ENCODE results near the gene PID1. TPM values are rescaled to one million over a fixed set of nuclear protein-coding genes. Genes with fewer than 3 reads are reported as not detected.

Gene PID1
- total RNA-seq, 4 donors from 2014 or later: 14.5 to 49.7 (median 20.7) TPM

DNA sequence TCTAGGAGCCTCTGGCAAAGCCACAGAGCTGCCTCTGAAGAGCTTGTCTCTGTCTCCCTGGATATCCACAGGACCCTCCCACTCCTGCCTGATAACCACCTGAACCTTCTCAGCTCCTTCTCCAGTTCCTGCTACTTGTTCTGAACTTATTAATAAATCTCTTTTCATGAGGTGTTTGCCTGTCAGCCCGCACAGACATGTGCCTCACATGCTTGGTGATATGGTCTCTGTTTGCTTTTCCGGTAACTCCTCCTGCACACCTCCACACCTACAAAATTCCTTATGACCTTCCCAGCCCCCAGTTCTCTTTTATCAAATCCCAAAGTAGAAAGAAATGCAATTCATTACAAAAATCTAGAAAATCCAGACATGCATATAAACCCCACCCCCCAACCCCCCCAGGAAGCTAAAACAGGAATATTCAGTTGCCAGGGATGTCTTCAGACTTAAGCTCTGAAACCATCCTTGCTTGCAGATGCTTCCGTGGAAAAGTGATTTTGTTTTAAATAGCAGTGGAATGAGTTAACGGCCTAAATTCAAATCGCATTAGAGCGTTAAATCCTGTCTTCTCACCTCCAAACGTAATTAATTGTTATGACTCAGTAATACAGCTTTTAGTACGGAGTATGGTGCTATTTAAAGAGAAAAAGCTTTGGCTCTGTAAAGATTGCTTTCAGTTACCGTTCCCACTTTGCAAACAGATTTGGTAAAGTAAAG lies 2.1 kb upstream of the PID1 start:
- no peak overlapping the region for H3K4me3 ChIP-seq (replicated peaks in 1 of 3)
- H3K27me3 ChIP-seq: no peaks in the 10 kb centered on the region
- no peak for DNase-seq
- no peaks in the 10 kb centered on the region for H3K9me3 ChIP-seq
- H3K27ac ChIP-seq: no peak overlapping the region
- H3K36me3 ChIP-seq: no peaks in the 10 kb centered on the region
- peaks cover 0 to 3% of the 10 kb centered on the region in 2 donors for H3K4me1 ChIP-seq
- TF ChIP-seq, protein P1, sequence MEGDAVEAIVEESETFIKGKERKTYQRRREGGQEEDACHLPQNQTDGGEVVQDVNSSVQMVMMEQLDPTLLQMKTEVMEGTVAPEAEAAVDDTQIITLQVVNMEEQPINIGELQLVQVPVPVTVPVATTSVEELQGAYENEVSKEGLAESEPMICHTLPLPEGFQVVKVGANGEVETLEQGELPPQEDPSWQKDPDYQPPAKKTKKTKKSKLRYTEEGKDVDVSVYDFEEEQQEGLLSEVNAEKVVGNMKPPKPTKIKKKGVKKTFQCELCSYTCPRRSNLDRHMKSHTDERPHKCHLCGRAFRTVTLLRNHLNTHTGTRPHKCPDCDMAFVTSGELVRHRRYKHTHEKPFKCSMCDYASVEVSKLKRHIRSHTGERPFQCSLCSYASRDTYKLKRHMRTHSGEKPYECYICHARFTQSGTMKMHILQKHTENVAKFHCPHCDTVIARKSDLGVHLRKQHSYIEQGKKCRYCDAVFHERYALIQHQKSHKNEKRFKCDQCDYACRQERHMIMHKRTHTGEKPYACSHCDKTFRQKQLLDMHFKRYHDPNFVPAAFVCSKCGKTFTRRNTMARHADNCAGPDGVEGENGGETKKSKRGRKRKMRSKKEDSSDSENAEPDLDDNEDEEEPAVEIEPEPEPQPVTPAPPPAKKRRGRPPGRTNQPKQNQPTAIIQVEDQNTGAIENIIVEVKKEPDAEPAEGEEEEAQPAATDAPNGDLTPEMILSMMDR (IDR thresholded peaks at IDR 0.05): no peak
- TF ChIP-seq POLR2A (IDR thresholded peaks at IDR 0.05): no peak
- intact Hi-C loops (cut with DNase I): no loop called here
- 27 to 28% methylated on average over 9 of the region's 9 CpGs for WGBS, 2 donors

DNA sequence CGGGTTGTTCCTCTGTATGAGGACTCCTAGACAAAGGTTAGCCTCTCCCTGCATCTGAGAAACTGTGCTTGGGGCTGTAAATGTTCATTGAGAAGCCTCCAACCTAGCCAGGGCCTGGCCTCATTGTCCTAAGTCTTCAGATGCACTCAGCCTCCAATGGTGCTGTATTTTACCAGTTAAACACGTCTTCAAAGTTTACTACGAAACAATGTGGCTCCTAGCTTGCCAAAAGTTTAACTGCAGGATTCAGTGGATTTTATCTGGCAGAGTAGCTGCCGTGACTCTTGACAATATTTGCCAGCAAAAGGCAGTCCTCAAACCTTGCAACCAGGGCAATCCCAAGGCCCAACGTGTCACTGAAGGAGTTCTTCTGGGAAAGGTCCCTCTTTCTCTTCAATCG lies 1.1 kb downstream of the PID1 start:
- H3K36me3 ChIP-seq: no peaks in the 10 kb centered on the region
- intact Hi-C loops (cut with DNase I): no loop called here
- H3K9me3 ChIP-seq: no peaks in the 10 kb centered on the region
- DNase-seq: no peak
- H3K4me1 ChIP-seq: peaks cover 0 to 3% of the 10 kb centered on the region in 2 donors
- no peaks in the 10 kb centered on the region for H3K27me3 ChIP-seq
- no peak for TF ChIP-seq POLR2A (IDR thresholded peaks at IDR 0.05)
- TF ChIP-seq, protein P1 (IDR thresholded peaks at IDR 0.05): no peak
- H3K27ac ChIP-seq: peak overlapping the region; percentile 13 to 26 (median 17)
- 60 to 63% methylated on average over 6 of the region's 6 CpGs for WGBS, 2 donors
- H3K4me3 ChIP-seq (replicated peaks in 1 of 3): no peak overlapping the region

DNA sequence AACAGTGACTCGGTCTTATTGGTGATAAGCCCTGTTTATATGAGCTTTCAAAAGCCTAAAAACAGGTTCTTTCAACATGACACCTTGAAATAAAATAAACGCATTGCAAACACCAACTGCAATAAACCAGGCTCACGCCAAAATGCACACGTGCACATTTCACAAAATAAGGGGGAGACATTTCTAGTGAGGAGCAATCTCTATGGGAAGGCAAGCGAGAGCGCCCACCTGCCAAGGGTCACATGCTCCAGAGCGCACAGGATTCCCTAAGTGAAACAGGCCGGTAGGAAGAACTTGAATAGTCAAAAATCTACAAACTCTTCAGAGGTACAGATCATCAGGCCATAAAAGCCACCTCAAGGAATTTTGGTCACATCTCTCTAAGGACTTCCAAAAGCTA lies 1.9 kb downstream of the PID1 start:
- no peak for DNase-seq
- intact Hi-C loops (cut with DNase I): no loop called here

DNA sequence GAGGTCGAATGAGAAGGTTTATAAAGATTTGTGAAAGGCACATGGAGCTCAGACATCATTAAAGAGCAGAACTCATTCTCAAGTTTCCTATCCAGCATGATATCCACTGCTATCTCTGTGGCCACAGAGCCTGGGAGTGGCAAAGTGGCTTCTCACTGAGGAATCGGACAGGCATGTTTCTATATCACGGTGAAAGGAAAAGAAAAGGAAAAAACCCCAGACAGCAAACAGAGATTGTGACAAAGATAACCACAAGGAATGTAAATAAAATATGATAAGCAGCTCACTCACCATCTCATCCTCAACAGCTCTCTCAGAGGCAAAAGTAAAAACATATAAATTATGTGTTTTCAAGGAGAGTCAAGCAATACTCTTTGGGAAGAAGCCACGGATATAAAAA lies 2.5 kb downstream of the PID1 start:
- no peaks in the 10 kb centered on the region for H3K9me3 ChIP-seq
- H3K4me1 ChIP-seq: peaks cover 0 to 3% of the 10 kb centered on the region in 2 donors
- peak overlapping the region in 1 of 3 donors; percentile 4 for H3K4me3 ChIP-seq (replicated peaks in 1 of 3)
- H3K36me3 ChIP-seq: no peaks in the 10 kb centered on the region
- WGBS, 2 donors: 50 to 58% methylated on average over 4 of the region's 4 CpGs
- DNase-seq: no peak
- H3K27me3 ChIP-seq: no peaks in the 10 kb centered on the region
- intact Hi-C loops (cut with DNase I): no loop called here
- peak overlapping the region in 1 of 3 donors; percentile 3 for H3K27ac ChIP-seq
- TF ChIP-seq POLR2A (IDR thresholded peaks at IDR 0.05): no peak

More for the DNA sequence above, 1.9 kb downstream of the PID1 start:
- Histone ChIP-seq H3K4me1 (peaks cover 0 to 3% of the 10 kb centered on the region in 2 donors), H3K27me3 (no peaks in the 10 kb centered on the region), H3K4me3 (replicated peaks in 1 of 3) (peak overlapping the region in 1 of 3 donors; percentile 4), H3K9me3 (no peaks in the 10 kb centered on the region), H3K27ac (peak overlapping the region in 2 of 3 donors; percentile 5 to 13), H3K36me3 (no peaks in the 10 kb centered on the region)
- 76 to 82% methylated on average over 8 of the region's 8 CpGs for WGBS, 2 donors
- TF ChIP-seq POLR2A (IDR thresholded peaks at IDR 0.05): no peak
- TF ChIP-seq, protein P1 (IDR thresholded peaks at IDR 0.05): no peak

DNA sequence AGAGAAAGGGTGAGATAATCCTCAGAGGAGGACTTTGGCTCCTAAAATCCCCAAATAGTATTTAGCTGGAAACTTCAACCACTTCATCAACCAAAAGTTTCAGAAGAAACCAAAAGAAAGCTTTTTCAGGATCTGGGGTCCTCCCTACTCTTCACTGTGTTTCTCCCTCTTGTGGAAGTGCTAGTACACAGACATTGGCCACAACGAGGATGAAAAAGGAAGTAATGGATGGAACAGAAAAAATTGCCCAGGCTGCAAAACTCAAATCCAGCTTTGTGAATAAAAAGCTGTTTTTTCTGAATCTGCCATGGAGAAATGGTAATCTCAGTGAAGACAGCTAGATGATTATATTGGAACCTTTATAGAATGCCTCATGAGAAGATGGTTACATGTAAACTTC lies 4.0 kb downstream of the PID1 start:
- Histone ChIP-seq H3K36me3 (no peaks in the 10 kb centered on the region), H3K27me3 (no peaks in the 10 kb centered on the region), H3K4me3 (replicated peaks in 1 of 3) (no peak overlapping the region), H3K4me1 (peaks cover 0 to 3% of the 10 kb centered on the region in 2 donors), H3K27ac (peak overlapping the region in 2 of 3 donors; percentile 21 to 36), H3K9me3 (no peaks in the 10 kb centered on the region)
- 28 to 34% methylated on average over 1 of the region's 1 CpG for WGBS, 2 donors
- intact Hi-C loops (cut with DNase I): no loop called here
- DNase-seq: no peak
- TF ChIP-seq, protein P1 (IDR thresholded peaks at IDR 0.05): no peak
- no peak for TF ChIP-seq POLR2A (IDR thresholded peaks at IDR 0.05)
